ENCODE measurements around the gene TIMM10B. TPM values are rescaled to one million over a fixed set of nuclear protein-coding genes. Genes with fewer than 3 reads are reported as not detected.

TIMM10B gene
- total and polyA plus RNA-seq, 3 donors from 2014 or later: 37.0 to 55.1 (median 49.1) TPM

DNA sequence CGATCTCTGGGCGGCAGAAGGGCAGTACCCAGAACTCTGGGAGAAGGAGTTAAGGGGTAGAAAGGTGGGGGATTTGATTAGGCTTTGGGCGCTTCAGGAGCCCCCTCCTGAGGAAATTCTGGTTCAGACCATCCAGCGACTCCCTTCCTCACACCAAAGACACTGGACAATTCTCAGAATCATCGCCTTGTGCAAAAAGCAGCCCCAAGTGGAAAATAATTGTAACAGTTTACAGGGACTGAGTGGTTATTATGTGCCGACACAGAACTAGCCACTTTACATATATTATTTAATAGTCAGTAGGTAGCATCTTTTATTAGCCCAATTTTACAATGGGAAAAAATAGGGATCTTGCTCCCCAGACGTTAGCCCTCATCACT is 6.9 kb upstream of the TIMM10B start:
- no peaks in the 10 kb centered on the region for H3K36me3 ChIP-seq (ENCODE audit: low read depth, missing control alignments)
- peak overlapping the region; percentile 82 to 86 for H3K27ac ChIP-seq
- peaks cover 10% of the 10 kb centered on the region for H3K4me1 ChIP-seq
- no peak for TF ChIP-seq POLR2A (IDR thresholded peaks at IDR 0.05)
- TF ChIP-seq, protein P1, sequence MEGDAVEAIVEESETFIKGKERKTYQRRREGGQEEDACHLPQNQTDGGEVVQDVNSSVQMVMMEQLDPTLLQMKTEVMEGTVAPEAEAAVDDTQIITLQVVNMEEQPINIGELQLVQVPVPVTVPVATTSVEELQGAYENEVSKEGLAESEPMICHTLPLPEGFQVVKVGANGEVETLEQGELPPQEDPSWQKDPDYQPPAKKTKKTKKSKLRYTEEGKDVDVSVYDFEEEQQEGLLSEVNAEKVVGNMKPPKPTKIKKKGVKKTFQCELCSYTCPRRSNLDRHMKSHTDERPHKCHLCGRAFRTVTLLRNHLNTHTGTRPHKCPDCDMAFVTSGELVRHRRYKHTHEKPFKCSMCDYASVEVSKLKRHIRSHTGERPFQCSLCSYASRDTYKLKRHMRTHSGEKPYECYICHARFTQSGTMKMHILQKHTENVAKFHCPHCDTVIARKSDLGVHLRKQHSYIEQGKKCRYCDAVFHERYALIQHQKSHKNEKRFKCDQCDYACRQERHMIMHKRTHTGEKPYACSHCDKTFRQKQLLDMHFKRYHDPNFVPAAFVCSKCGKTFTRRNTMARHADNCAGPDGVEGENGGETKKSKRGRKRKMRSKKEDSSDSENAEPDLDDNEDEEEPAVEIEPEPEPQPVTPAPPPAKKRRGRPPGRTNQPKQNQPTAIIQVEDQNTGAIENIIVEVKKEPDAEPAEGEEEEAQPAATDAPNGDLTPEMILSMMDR (IDR thresholded peaks at IDR 0.05): no peak
- WGBS, 2 donors: 27 to 31% methylated on average over 5 to 7 of the region's 7 CpGs
- no peaks in the 10 kb centered on the region for H3K27me3 ChIP-seq
- intact Hi-C loops (cut with DNase I; ENCODE audit: low total_unique reads): no loop called here
- peak overlapping the region; percentile 81 to 82 for H3K4me3 ChIP-seq
- DNase-seq: no peak
- no peaks in the 10 kb centered on the region for H3K9me3 ChIP-seq

DNA sequence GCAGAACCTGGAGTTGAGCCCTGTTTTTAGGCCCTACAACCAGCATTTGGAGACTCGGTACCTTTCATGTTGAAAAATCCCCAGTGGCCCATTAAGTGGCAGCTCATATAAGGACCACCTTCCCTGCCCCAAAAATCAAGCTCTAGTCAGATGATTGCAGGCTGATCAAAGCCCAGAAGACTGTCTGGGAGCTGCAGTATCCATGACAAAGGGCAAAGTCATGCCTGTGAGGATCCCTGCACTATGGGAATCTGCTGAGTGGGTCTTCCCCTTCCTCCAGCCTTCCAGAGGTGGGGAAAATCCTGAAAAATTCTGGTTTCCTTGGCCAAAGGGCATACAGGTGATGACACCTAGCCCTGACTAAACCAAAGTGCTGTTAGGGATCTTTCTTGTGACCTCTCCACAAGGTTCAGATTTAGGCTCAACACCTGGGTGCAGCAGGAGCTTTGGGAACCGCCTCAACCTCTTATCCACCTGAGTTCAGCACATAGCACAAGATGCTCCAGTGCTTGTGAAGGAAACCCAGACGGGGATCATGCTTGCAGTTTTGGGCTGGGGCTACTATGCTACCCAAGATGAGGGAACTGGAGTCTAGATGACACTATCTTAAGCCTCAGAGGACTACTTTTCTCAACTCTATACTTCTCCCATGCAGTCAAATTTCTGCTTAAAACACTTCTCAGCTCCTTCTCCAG is 6.3 kb upstream of the TIMM10B start:
- DNase-seq: no peak
- no peak overlapping the region for H3K4me3 ChIP-seq
- 50 to 73% methylated on average over 1 to 3 of the region's 3 CpGs for WGBS, 2 donors
- no peaks in the 10 kb centered on the region for H3K9me3 ChIP-seq
- peaks cover 10% of the 10 kb centered on the region for H3K4me1 ChIP-seq
- H3K27ac ChIP-seq: no peak overlapping the region
- intact Hi-C loops (cut with DNase I; ENCODE audit: low total_unique reads): no loop called here
- no peaks in the 10 kb centered on the region for H3K36me3 ChIP-seq (ENCODE audit: low read depth, missing control alignments)
- no peak for TF ChIP-seq POLR2A (IDR thresholded peaks at IDR 0.05)
- TF ChIP-seq, protein P1 (IDR thresholded peaks at IDR 0.05): no peak
- no peaks in the 10 kb centered on the region for H3K27me3 ChIP-seq

DNA sequence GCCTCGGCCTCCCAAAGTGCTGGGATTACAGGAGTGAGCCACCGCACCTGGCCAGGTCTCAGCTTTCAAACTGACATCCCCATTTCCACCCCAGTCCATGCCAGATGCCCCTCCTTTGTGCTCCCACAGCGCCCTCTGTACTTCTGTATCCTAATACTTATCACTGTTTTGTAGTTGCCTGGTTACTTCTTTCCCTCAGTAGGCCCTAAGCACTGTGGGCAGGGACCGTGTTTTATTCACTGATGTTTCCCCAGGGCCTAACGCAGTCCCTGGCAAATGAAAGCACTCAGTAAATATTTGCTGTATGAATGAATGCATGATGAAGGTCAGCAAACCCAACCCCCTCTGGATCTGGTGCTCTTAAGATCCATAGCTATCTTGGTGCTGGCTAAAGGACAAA is 5.4 kb upstream of the TIMM10B start:
- Histone ChIP-seq H3K9me3 (no peaks in the 10 kb centered on the region), H3K4me3 (no peak overlapping the region), H3K27ac (no peak overlapping the region), H3K27me3 (no peaks in the 10 kb centered on the region), H3K4me1 (peaks cover 16% of the 10 kb centered on the region), H3K36me3 (ENCODE audit: low read depth, missing control alignments) (no peaks in the 10 kb centered on the region)
- DNase-seq: no peak
- intact Hi-C loops (cut with DNase I; ENCODE audit: low total_unique reads): no loop called here
- 72 to 80% methylated on average over 5 of the region's 5 CpGs for WGBS, 2 donors
- no peak for TF ChIP-seq POLR2A (IDR thresholded peaks at IDR 0.05)
- TF ChIP-seq, protein P1 (IDR thresholded peaks at IDR 0.05): no peak

DNA sequence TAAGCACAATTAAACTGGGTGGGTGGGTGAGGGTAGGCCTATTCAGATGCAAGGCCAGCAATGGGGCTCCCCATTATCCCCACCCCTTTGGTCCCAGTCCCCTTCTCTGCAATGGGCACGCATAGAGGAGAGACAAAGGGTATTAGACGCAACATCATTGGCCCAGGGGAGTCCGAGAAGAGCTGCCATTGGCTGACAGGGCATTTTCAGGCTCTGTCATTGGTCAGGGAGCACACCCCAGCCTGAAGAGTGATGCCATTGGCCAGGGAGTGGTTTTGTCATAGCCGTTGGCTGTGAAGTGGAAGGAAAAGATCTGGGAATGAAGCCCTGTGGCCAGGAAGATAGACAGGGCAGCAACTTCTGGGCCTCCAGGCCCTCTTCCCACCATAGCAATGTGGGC is 4.7 kb upstream of the TIMM10B start:
- 80 to 94% methylated on average over 1 to 4 of the region's 4 CpGs for WGBS, 2 donors
- Histone ChIP-seq H3K9me3 (no peaks in the 10 kb centered on the region), H3K4me1 (peaks cover 16% of the 10 kb centered on the region), H3K4me3 (no peak overlapping the region), H3K36me3 (ENCODE audit: low read depth, missing control alignments) (no peaks in the 10 kb centered on the region), H3K27ac (no peak overlapping the region), H3K27me3 (no peaks in the 10 kb centered on the region)
- DNase-seq: no peak
- intact Hi-C loops (cut with DNase I; ENCODE audit: low total_unique reads): no loop called here
- TF ChIP-seq, protein P1 (IDR thresholded peaks at IDR 0.05): no peak
- TF ChIP-seq POLR2A (IDR thresholded peaks at IDR 0.05): no peak

Measured in testis (tissue), 3 donors.